Gastroesophageal sphincter (tissue), 4 donors: Measurements from ENCODE around the gene CTNNA2. TPM values are rescaled to one million over a fixed set of nuclear protein-coding genes. Genes with fewer than 3 reads are reported as not detected.

Experiments
- ATAC-seq: fragments of 150-250 bp; one replicate; pipeline ENCODE4 v1.9.1; 2016; ENCODE audit warnings: mild to moderate bottlenecking, moderate library complexity
- H3K27ac ChIP-seq, 4 donors: fragments of 200-600 bp; sonication (generic) in 3 of 4; 1 replicate in 3 of 4; 2 replicates in 1 of 4; pipeline ENCODE4 v1.5.1; 2016 to 2019
- H3K27me3 ChIP-seq: fragments of 200-600 bp; sonication (generic); one replicate; pipeline ENCODE4 v1.5.1; 2019
- H3K36me3 ChIP-seq, 2 donors: fragments of 200-600 bp; sonication (generic); one replicate each; pipeline ENCODE4 v1.5.1; 2019; ENCODE audit warnings: control low read depth in 1 of 2
- H3K4me1 ChIP-seq, 3 donors: fragments of 200-600 bp; sonication (generic); 1 replicate in 2 of 3; 2 replicates in 1 of 3; pipeline ENCODE4 v1.5.1; 2016 to 2019; ENCODE audit warnings: control low read depth in 2 of 3
- H3K4me3 ChIP-seq, 2 donors: fragments of 200-600 bp; sonication (generic); one replicate each; pipeline ENCODE4 v1.5.1; 2019; ENCODE audit warnings: mild to moderate bottlenecking in 1 of 2, moderate library complexity in 1 of 2
- H3K9me3 ChIP-seq, 3 donors: fragments of 200-600 bp; sonication (generic); one replicate each; pipeline ENCODE4 v1.5.1; 2017 to 2019; ENCODE audit warnings: control low read depth in 2 of 3
- CTCF ChIP-seq, 4 experiments: fragments of 200-600 bp in 2 of 4; fragments of 450-650 bp in 2 of 4; sonication (generic) in 1 of 4; IDR thresholded peaks; one replicate each; pipeline ENCODE4 v1.5.1; 2017 to 2019; ENCODE audit warnings: antibody characterized with exemption in 4 of 4, mild to moderate bottlenecking in 2 of 4, moderate library complexity in 2 of 4
- EP300 ChIP-seq: sonication (generic); formaldehyde crosslinking; IDR thresholded peaks from one replicate; pipeline ENCODE4 v1.6.1; 2017; ENCODE audit warnings: antibody characterized with exemption, mild to moderate bottlenecking
- POLR2A ChIP-seq, 2 donors: fragments of 450-650 bp; IDR thresholded peaks; one replicate each; pipeline ENCODE4 v1.6.1; 2017; ENCODE audit warnings: antibody characterized with exemption in 2 of 2, mild to moderate bottlenecking in 2 of 2, moderate library complexity in 1 of 2
- POLR2AphosphoS5 ChIP-seq: sonication (generic); formaldehyde crosslinking; IDR thresholded peaks from one replicate; pipeline ENCODE4 v1.6.1; 2017; ENCODE audit warnings: antibody characterized with exemption
- WGBS, 2 donors: methylation state at CpG; one replicate each; pipeline ENCODE4 v1.1.5; 2018; ENCODE audit warnings: low coverage in 1 of 2; 5-methylcytosine and 5-hydroxymethylcytosine counted together
- total RNA-seq, 4 donors: library from RNA; depleted of rRNA; stranded (reverse); fragments of >200 nt; gene quantifications; one replicate each; pipeline ENCODE4 v1.1.0, GENCODE V29; 2016

The CTNNA2 gene
- total RNA-seq, 4 donors from 2014 or later: 0.15 to 4.2 (median 0.68) TPM

- Histone ChIP-seq H3K27me3 (no peaks in the 10 kb centered on the region), H3K4me1 (no peaks in the 10 kb centered on the region), H3K27ac (no peak overlapping the region), H3K4me3 (no peak overlapping the region), H3K36me3 (no peaks in the 10 kb centered on the region), H3K9me3 (no peaks in the 10 kb centered on the region)
- TF ChIP-seq CTCF (IDR thresholded peaks at IDR 0.05) (no peak), POLR2A (IDR thresholded peaks at IDR 0.05) (no peak), POLR2AphosphoS5 (no peak), EP300 (no peak)
- WGBS, 2 donors: 85 to 100% methylated on average over 3 to 4 of the region's 7 CpGs
- ATAC-seq: no peak
Observed at GRCh38 chr2:80168801-80169200, 656.0 kb downstream of the CTNNA2 start.

GRCh38 chr2:80169811-80170594, 657.2 kb downstream of the CTNNA2 start:
- ATAC-seq: no peak
- Histone ChIP-seq H3K27ac (no peak overlapping the region), H3K36me3 (no peaks in the 10 kb centered on the region), H3K4me1 (no peaks in the 10 kb centered on the region), H3K9me3 (no peaks in the 10 kb centered on the region), H3K27me3 (no peaks in the 10 kb centered on the region), H3K4me3 (no peak overlapping the region)
- TF ChIP-seq EP300: no peak
- no peak for TF ChIP-seq CTCF (IDR thresholded peaks at IDR 0.05)
- no peak for TF ChIP-seq POLR2AphosphoS5
- no peak for TF ChIP-seq POLR2A (IDR thresholded peaks at IDR 0.05)
- WGBS, 2 donors: 63 to 81% methylated on average over 3 of the region's 3 CpGs

- no peaks in the 10 kb centered on the region for H3K27me3 ChIP-seq
- no peaks in the 10 kb centered on the region for H3K36me3 ChIP-seq
- no peak overlapping the region for H3K27ac ChIP-seq
- no peaks in the 10 kb centered on the region for H3K4me1 ChIP-seq
- 69% methylated on average over 2 of the region's 2 CpGs; no CpG with 5 or more reads in 1 of the 2 donors for WGBS, 2 donors
- no peak overlapping the region for H3K4me3 ChIP-seq
- peaks cover 0 to 14% (median 0%) of the 10 kb centered on the region in 3 donors for H3K9me3 ChIP-seq
- TF ChIP-seq EP300 (no peak), CTCF (IDR thresholded peaks at IDR 0.05) (no peak), POLR2AphosphoS5 (no peak), POLR2A (IDR thresholded peaks at IDR 0.05) (no peak)
- no peak for ATAC-seq
Observed at GRCh38 chr2:80185091-80185490, 672.2 kb downstream of the CTNNA2 start.

GRCh38 chr2:80186262-80186661, 673.4 kb downstream of the CTNNA2 start:
- TF ChIP-seq POLR2A (IDR thresholded peaks at IDR 0.05) (no peak), CTCF (IDR thresholded peaks at IDR 0.05) (no peak), POLR2AphosphoS5 (no peak), EP300 (no peak)
- H3K27ac ChIP-seq: no peak overlapping the region

GRCh38 chr2:80187156-80187555, 674.3 kb downstream of the CTNNA2 start:
- no peaks in the 10 kb centered on the region for H3K9me3 ChIP-seq
- no peak for ATAC-seq
- WGBS, 2 donors: 21 to 41% methylated on average over 5 of the region's 5 CpGs
- no peaks in the 10 kb centered on the region for H3K4me1 ChIP-seq
- TF ChIP-seq POLR2AphosphoS5 (no peak), POLR2A (IDR thresholded peaks at IDR 0.05) (no peak), CTCF (IDR thresholded peaks at IDR 0.05) (no peak), EP300 (no peak)
- H3K36me3 ChIP-seq: no peaks in the 10 kb centered on the region
- no peak overlapping the region for H3K27ac ChIP-seq
- H3K4me3 ChIP-seq: no peak overlapping the region
- H3K27me3 ChIP-seq: no peaks in the 10 kb centered on the region

More at GRCh38 chr2:80186262-80186661, 673.4 kb downstream of the CTNNA2 start:
- WGBS, 2 donors: 58% methylated on average over 2 of the region's 2 CpGs
- Histone ChIP-seq H3K9me3 (peaks cover 0 to 3% (median 0%) of the 10 kb centered on the region in 3 donors), H3K4me3 (no peak overlapping the region), H3K36me3 (no peaks in the 10 kb centered on the region), H3K27me3 (no peaks in the 10 kb centered on the region), H3K4me1 (no peaks in the 10 kb centered on the region)
- no peak for ATAC-seq
